GM12878 (cell line): Measurements from ENCODE around the gene PIK3R2. TPM values are rescaled to one million over a fixed set of nuclear protein-coding genes. Genes with fewer than 3 reads are reported as not detected.

Experiments
- ATAC-seq: fragments of 200-7000 bp; cut with Tn5 transposase; 3 replicates; pipeline ENCODE4 v1.9.1; 2020; ENCODE audit warnings: mild to moderate bottlenecking, moderate library complexity
- BruUV-seq: library from RNA; stranded (reverse); fragments of 400-500 nt; replicated peaks from 2 replicates; lab custom pipeline; 2021; lab: Mats Ljungman, UMichigan
- CTCF ChIA-PET: fragments of 300-600 bp; sonication (Branson Sonifier 250); formaldehyde crosslinking; extraction: SDS; loops from one replicate; lab custom pipeline; 2021; ENCODE audit warnings: inconsistent platforms; lab: Yijun Ruan, JAX
- POLR2A ChIA-PET: fragments of 350-600 bp; formaldehyde crosslinking; extraction: SDS; loops from one replicate; lab custom pipeline; 2021; ENCODE audit warnings: inconsistent platforms; lab: Charles Lee
- RAD21 ChIA-PET: fragments of 300-600 bp; sonication (Branson Sonifier 250); formaldehyde crosslinking; loops from one replicate; lab custom pipeline; 2023; ENCODE audit warnings: antibody characterized with exemption; ENCODE audit not compliant: unreplicated experiment; lab: Charles Lee
- SMC1A ChIA-PET: fragments of 300-600 bp; sonication (Branson Sonifier 250); formaldehyde crosslinking; loops from one replicate; lab custom pipeline; 2023; ENCODE audit not compliant: unreplicated experiment, uncharacterized antibody; lab: Charles Lee
- DNase-seq: peaks from one replicate; pipeline ENCODE4 v3.0.0-alpha.2; 2011; ENCODE audit warnings: low read depth, low spot score
- FAIRE-seq: peaks from 3 replicates; lab custom pipeline; 2011; peaks lifted over from hg19 to GRCh38; lab: Jason Lieb, UNC
- H2AFZ ChIP-seq: 2 replicates; pipeline ENCODE4 v1.6.0; 2011; ENCODE audit warnings: low read depth, low read length, control low read depth; ENCODE audit not compliant: control insufficient read depth
- H3K27ac ChIP-seq: 2 replicates; pipeline ENCODE4 v1.5.1; 2011; ENCODE audit warnings: control low read depth; ENCODE audit not compliant: control insufficient read depth, insufficient read depth
- H3K27me3 ChIP-seq, 2 experiments: replicated peaks in 1 of 2; 2 replicates each; pipeline versions ENCODE4 v1.6.0 to v1.6.1; 2011; ENCODE audit warnings: low read length in 1 of 2; ENCODE audit not compliant: control insufficient read depth in 2 of 2, insufficient read depth in 2 of 2
- H3K36me3 ChIP-seq, 2 experiments: 2 replicates each; pipeline ENCODE4 v1.5.1; 2011; ENCODE audit warnings: low read length in 1 of 2; ENCODE audit not compliant: control insufficient read depth in 2 of 2, insufficient read depth in 2 of 2
- H3K4me1 ChIP-seq: 2 replicates; pipeline ENCODE4 v1.6.1; 2011; ENCODE audit warnings: mild to moderate bottlenecking, low read length, moderate library complexity, mixed read lengths; ENCODE audit not compliant: control insufficient read depth, insufficient read depth
- H3K4me2 ChIP-seq: 2 replicates; pipeline ENCODE4 v1.6.0; 2011; ENCODE audit warnings: control low read depth; ENCODE audit not compliant: control insufficient read depth, insufficient read depth
- H3K4me3 ChIP-seq: fragments of 200-600 bp; sonication (generic); 2 replicates; pipeline ENCODE4 v1.5.1; 2016
- H3K79me2 ChIP-seq: 2 replicates; pipeline ENCODE4 v1.6.0; 2011; ENCODE audit warnings: low read length; ENCODE audit not compliant: control insufficient read depth, insufficient read depth
- H3K9ac ChIP-seq: 2 replicates; pipeline ENCODE4 v1.8.0; 2011; ENCODE audit warnings: low read length, control low read depth, mixed read lengths; ENCODE audit not compliant: control insufficient read depth, insufficient read depth
- H3K9me3 ChIP-seq: replicated peaks from 3 replicates; pipeline ENCODE4 v1.5.1; 2011; ENCODE audit warnings: mild to moderate bottlenecking, low read length; ENCODE audit not compliant: control insufficient read depth, insufficient read depth
- H4K20me1 ChIP-seq: 2 replicates; pipeline ENCODE4 v1.6.0; 2011; ENCODE audit not compliant: control insufficient read depth, insufficient read depth
- HDAC2 ChIP-seq: fragments of 200-600 bp; sonication (generic); IDR thresholded peaks from 2 replicates; pipeline ENCODE4 v1.6.1; 2017
- NBN ChIP-seq: fragments of 450-650 bp; IDR thresholded peaks from 2 replicates; pipeline ENCODE4 v1.6.1; 2016
- POLR2A ChIP-seq: IDR thresholded peaks from 2 replicates; pipeline ENCODE4 v1.6.1; 2011; ENCODE audit warnings: low read depth, mild to moderate bottlenecking, low read length
- RBBP5 ChIP-seq: fragments of 200-600 bp; sonication (generic); conservative IDR thresholded peaks from 2 replicates; pipeline ENCODE4 v1.6.1; 2016
- ZNF274 ChIP-seq: IDR thresholded peaks from one replicate; pipeline ENCODE4 v1.8.0; 2011; ENCODE audit not compliant: insufficient read length, insufficient read depth
- WGBS: methylation state at CpG from one replicate; pipeline ENCODE4 v1.1.6; 2016; ENCODE audit warnings: low lambda C conversion rate; ENCODE audit not compliant: insufficient replicate concordance, insufficient coverage; ENCODE audit errors: missing lambda C conversion rate; 5-methylcytosine and 5-hydroxymethylcytosine counted together
- in situ Hi-C: fragments of 300-500 bp; cut with MboI; formaldehyde crosslinking; loops from 9 replicates; pipeline ENCODE4 v1.14.3; 2018; ENCODE audit warnings: mixed read lengths
- intact Hi-C: fragments of 100-400 bp; cut with micrococcal nuclease; formaldehyde crosslinking; loops from one replicate; pipeline ENCODE4 v1.14.2; 2022; ENCODE audit not compliant: unreplicated experiment
- polyA plus RNA-seq, 11 experiments: library from polyadenylated mRNA; depleted of rRNA in 4 of 11; unstranded in 6 of 11; stranded (reverse) in 5 of 11; fragments of >200 nt; fragmentation: Nextera tagmentation in 4 of 11; fragmentation: Illumina TruSeq in 1 of 11; extraction: Ambion mirVana in 4 of 11; extraction: Trizol in 1 of 11; gene quantifications; 1 replicate in 1 of 11; 2 replicates in 10 of 11; pipeline versions ENCODE4 v1.2.1 to v1.2.3, GENCODE V29; 2011 to 2016; ENCODE audit warnings: inconsistent platforms in 2 of 11, missing spikeins in 2 of 11, low read depth in 1 of 11
- total RNA-seq, 4 experiments: library from RNA; depleted of rRNA in 3 of 4; stranded (reverse); fragments of >200 nt in 3 of 4; fragmentation: Illumina TruSeq in 1 of 4; extraction: Trizol in 1 of 4; gene quantifications; 2 replicates each; pipeline versions ENCODE4 v1.2.1 to v1.2.3, GENCODE V29; 2013 to 2021
- TF ChIP-seq, protein P1 (sequence below): fragments of 450-650 bp; conservative IDR thresholded peaks from 2 replicates; pipeline ENCODE4 v1.6.1; 2017; ENCODE audit warnings: mild to moderate bottlenecking, moderate library complexity
- TF ChIP-seq, protein P2 (sequence below): IDR thresholded peaks from 2 replicates; pipeline ENCODE4 v1.6.1; 2012; ENCODE audit warnings: low read depth, low read length, improper control_type of control experiment

PIK3R2 gene
- total and polyA plus RNA-seq, 10 of the 15 experiments (the other 5 are each of a cell fraction or from before 2014, with no cell fraction given) = 0.26 to 22.6 (median 2.5) TPM

DNA sequence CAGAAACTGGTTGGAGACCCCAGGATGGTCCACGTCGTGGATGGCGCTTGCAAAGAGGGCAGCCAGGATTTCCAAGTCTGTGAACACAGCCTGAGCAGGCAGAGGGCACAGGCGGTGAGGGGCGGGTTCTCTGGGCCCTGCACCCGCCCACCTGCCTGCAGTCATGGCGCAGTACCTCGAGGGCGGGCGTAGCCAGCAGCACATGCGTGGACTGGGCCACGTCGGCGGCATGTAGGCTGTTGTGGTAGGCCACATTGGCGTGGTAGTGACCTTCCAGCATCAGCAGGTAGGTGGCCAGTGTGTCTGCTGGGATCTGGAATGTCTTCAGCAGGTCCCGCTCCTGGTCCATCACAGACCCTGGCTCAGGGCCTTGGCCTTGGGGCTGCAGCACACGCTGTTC lies 65.2 kb downstream of the PIK3R2 start:
- H3K4me1 ChIP-seq = no peaks in the 10 kb centered on the region
- ChIA-PET CTCF (interaction anchor here (1.3 to 1.9 kb wide), 2 partner anchors 10 to 61 kb away, joined by 3 to 6 read pairs; no protein-coding TSS in a partner anchor), RAD21 (no interaction called here), SMC1A (no interaction called here), POLR2A (no interaction called here)
- no peak overlapping the region for H2AFZ ChIP-seq
- no peaks in the 10 kb centered on the region for H3K79me2 ChIP-seq
- FAIRE-seq (no peak), ATAC-seq (no peak; the same call in 2 of the 3 replicates), DNase-seq (no peak)
- H3K9me3 ChIP-seq = no peaks in the 10 kb centered on the region
- intact Hi-C loops = no loop called here
- 47% methylated on average over 14 of the region's 17 CpGs for WGBS
- in situ Hi-C loops = no loop called here
- H3K4me3 ChIP-seq = no peak overlapping the region
- H3K4me2 ChIP-seq = no peak overlapping the region
- no peak overlapping the region for H3K27ac ChIP-seq
- no peak overlapping the region for H3K9ac ChIP-seq
- no TSS peak for BruUV-seq
- H4K20me1 ChIP-seq = no peaks in the 10 kb centered on the region
- TF ChIP-seq POLR2A = no peak
- no peak for TF ChIP-seq RBBP5
- no peak for TF ChIP-seq NBN
- TF ChIP-seq, protein P1, sequence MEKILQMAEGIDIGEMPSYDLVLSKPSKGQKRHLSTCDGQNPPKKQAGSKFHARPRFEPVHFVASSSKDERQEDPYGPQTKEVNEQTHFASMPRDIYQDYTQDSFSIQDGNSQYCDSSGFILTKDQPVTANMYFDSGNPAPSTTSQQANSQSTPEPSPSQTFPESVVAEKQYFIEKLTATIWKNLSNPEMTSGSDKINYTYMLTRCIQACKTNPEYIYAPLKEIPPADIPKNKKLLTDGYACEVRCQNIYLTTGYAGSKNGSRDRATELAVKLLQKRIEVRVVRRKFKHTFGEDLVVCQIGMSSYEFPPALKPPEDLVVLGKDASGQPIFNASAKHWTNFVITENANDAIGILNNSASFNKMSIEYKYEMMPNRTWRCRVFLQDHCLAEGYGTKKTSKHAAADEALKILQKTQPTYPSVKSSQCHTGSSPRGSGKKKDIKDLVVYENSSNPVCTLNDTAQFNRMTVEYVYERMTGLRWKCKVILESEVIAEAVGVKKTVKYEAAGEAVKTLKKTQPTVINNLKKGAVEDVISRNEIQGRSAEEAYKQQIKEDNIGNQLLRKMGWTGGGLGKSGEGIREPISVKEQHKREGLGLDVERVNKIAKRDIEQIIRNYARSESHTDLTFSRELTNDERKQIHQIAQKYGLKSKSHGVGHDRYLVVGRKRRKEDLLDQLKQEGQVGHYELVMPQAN = no peak
- peaks cover 0 to 4% of the 10 kb centered on the region in 2 experiments; a peak in 2 of 4 replicates for H3K27me3 ChIP-seq
- no peaks in the 10 kb centered on the region for H3K36me3 ChIP-seq

DNA sequence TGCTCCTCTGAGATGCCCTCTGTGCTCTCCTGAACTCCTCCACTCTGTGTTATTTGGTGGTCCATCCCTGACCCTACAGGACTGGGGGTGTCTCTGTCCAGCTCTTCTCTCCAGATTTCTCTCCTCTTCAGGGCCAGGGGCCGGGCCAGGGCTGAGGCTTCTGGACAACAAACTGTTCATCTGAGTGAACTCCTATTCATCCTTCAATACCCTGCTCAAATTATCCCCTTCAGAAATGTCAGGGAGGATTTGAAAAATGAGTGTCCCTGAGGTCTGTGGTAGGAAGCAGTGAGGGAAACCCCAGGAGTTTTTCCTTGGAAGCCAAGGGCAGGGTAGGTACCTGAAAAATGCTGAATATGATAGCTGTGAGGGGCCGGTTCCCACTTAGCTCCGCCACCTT lies 65.6 kb downstream of the PIK3R2 start:
- Histone ChIP-seq H3K4me2 (no peak overlapping the region), H3K27me3 (peaks cover 0 to 4% of the 10 kb centered on the region in 2 experiments; a peak in 2 of 4 replicates), H2AFZ (no peak overlapping the region), H3K27ac (no peak overlapping the region), H3K79me2 (no peaks in the 10 kb centered on the region), H3K4me1 (no peaks in the 10 kb centered on the region)
- 34% methylated on average over 3 of the region's 3 CpGs for WGBS
- ChIA-PET RAD21 (no interaction called here), CTCF (interaction anchor here (1.0 to 1.9 kb wide), 3 partner anchors 10 to 61 kb away, joined by 3 to 6 read pairs (median 6); no protein-coding TSS in a partner anchor)
- DNase-seq = no peak
- ATAC-seq = no peak
- TF ChIP-seq ZNF274 = no peak
- TF ChIP-seq HDAC2 = no peak
- TF ChIP-seq, protein P2, sequence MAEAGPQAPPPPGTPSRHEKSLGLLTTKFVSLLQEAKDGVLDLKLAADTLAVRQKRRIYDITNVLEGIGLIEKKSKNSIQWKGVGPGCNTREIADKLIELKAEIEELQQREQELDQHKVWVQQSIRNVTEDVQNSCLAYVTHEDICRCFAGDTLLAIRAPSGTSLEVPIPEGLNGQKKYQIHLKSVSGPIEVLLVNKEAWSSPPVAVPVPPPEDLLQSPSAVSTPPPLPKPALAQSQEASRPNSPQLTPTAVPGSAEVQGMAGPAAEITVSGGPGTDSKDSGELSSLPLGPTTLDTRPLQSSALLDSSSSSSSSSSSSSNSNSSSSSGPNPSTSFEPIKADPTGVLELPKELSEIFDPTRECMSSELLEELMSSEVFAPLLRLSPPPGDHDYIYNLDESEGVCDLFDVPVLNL = no peak
- no peak for TF ChIP-seq NBN
- TF ChIP-seq, all 136 proteins: peak for 0
- no peak overlapping the region for H3K9ac ChIP-seq
- H3K4me3 ChIP-seq = no peak overlapping the region
- no TSS peak for BruUV-seq
- SMC1A ChIA-PET = interaction anchor here (1.4 kb wide), 1 partner anchor 35 kb away, joined by 3 read pairs; no protein-coding TSS in a partner anchor
- in situ Hi-C loops (no loop called here), intact Hi-C loops (no loop called here)
- H4K20me1 ChIP-seq = no peaks in the 10 kb centered on the region
- POLR2A ChIA-PET = no interaction called here
- H3K9me3 ChIP-seq = no peaks in the 10 kb centered on the region; the same call in 2 of the 3 replicates
- FAIRE-seq = no peak
- no peaks in the 10 kb centered on the region for H3K36me3 ChIP-seq
